ENCODE data around the gene FOXO1.

- no peak for TF ChIP-seq CTCF (IDR thresholded peaks at IDR 0.05)
- TF ChIP-seq POLR2A (IDR thresholded peaks at IDR 0.05), result no peak
- TF ChIP-seq EP300 (IDR thresholded peaks at IDR 0.05), result no peak
- no peak for TF ChIP-seq POLR2AphosphoS5 (IDR thresholded peaks at IDR 0.05)
These were observed 58.1 kb downstream of the FOXO1 start for GRCh38 chr13:40608308-40608707.

All from sigmoid colon (tissue), 4 donors.